ENCODE data around the gene LRP1-AS. TPM values are rescaled to one million over a fixed set of nuclear protein-coding genes. Genes with fewer than 3 reads are reported as not detected.

Gene LRP1-AS
- not detected for total RNA-seq

DNA sequence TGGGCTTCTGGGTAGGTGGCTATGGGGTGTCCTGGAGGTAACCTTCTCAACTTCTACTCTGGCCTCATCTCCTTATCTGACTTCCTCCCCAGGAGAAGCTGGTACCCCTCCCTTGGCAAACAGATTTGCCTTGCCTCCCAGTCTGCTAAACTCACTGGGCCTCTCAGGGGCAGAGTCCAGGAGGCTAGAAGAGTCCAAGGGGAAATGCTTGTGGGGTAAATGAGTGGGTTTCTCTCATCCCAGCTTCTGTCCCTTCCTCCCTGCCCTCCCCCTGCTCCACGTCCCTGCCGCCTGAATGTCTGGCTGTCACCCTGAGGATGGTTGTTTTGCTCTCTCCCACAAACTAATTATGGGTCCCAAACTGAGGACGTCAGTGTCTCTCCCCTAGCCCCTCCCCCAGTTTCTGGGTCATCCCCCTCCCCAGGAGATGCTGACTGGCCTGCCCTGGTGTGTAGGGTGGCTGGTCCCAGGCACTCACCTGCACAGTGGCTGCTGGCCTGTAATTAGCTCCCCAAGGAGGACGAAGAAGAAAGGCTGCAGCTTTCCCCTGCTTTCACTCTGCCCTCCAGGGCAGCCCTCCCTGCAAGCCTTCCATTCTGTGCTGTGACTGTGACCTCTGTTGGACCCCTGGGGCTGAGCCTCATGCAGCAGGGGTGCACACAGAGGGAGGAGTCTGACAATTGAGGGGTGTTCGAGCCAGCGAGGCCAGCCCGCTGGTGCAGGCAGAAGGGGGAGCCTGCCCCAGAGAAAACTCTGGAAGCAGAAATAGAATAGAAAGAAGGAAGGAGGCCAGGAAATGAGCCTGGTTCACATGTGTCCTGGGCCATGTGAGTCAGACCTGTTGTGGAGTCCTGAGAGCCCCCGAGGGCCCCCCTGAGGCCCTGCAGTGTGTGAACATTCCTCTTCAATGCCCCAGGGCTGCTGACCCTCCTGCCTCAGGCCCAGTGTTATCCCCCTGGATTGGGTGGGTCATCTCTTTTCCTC, at the start of gene LRP1-AS:
LRP1-AS (minus strand) TSS at position 659 of the 984 bp plus-strand sequence.
- FAIRE-seq: no peak

DNA sequence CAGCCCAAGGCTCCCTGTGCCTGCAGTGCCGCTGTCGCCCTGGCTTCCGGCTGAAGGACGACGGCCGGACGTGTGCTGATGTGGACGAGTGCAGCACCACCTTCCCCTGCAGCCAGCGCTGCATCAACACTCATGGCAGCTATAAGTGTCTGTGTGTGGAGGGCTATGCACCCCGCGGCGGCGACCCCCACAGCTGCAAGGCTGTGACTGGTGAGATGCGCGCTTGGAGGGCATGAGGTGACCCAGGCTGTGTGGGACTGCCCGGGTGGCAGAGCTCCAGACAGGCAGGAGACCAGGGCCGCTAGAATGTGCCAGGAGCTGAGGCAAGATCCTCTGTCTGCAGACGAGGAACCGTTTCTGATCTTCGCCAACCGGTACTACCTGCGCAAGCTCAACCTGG, 49.5 kb upstream of the LRP1-AS start:
- FAIRE-seq (no peak), DNase-seq (ENCODE audit: low spot score in 2 of 2) (no peak)

More for the DNA sequence above, at the start of gene LRP1-AS:
- no peak for DNase-seq (ENCODE audit: low spot score in 2 of 2)

DNA sequence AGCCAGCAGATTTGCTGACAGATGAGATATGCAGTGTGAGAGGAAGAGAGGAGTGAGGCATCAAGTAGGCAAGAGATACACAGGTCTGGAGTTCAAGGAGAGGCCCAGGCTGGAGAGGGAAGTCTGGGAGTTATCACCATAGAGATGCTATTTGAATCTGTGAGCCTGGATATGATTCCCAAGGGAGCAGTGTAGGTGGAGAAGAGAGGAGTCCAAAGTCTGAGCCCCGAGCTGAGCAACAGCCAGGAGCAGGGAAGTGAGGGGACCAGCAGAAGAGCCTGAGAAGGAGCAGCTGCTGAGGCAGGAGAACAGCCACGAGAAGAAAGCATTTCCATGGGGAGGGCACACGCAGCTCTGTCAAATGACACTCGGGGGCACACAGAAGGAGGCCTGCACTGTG, 49.0 kb upstream of the LRP1-AS start:
- DNase-seq (ENCODE audit: low spot score in 2 of 2) (no peak), FAIRE-seq (no peak)

DNA sequence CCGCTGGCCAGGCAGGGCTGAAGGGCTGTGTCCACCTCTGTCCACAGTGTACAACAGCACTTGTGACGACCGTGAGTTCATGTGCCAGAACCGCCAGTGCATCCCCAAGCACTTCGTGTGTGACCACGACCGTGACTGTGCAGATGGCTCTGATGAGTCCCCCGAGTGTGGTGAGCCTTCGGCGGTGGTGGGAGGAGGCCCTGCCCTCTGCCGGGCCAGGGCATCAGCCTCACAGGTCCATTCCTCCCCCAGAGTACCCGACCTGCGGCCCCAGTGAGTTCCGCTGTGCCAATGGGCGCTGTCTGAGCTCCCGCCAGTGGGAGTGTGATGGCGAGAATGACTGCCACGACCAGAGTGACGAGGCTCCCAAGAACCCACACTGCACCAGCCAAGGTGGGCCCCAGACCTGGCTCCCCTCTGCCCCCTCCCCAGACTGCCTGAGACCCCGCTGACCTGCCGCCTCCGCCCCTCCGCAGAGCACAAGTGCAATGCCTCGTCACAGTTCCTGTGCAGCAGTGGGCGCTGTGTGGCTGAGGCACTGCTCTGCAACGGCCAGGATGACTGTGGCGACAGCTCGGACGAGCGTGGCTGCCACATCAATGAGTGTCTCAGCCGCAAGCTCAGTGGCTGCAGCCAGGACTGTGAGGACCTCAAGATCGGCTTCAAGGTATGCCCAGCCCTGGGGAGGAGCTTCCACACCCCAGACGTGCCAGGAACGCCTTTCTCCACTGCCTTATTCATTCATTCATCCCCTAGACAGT, 48.4 kb upstream of the LRP1-AS start:
- no peak for FAIRE-seq
- no peak for DNase-seq (ENCODE audit: low spot score in 2 of 2)

DNA sequence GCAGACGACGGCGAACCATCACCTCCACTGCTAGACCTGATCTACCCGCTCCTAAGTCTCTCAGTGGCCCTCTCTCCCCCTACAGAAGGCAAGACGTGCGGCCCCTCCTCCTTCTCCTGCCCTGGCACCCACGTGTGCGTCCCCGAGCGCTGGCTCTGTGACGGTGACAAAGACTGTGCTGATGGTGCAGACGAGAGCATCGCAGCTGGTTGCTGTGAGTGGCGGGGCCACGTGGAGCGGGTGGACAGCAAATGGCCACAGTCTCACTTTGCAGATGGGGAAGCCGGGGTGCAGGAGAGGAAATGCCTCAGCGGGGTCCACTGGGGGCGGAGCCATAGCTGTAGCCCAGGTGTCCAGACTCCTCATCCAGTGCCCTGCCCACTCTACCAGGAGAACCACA, 47.8 kb upstream of the LRP1-AS start:
- FAIRE-seq (no peak), DNase-seq (ENCODE audit: low spot score in 2 of 2) (no peak)

GRCh38 chr12:57194253-57194652, 46.8 kb upstream of the LRP1-AS start:
- no peak for FAIRE-seq
- no peak for DNase-seq (ENCODE audit: low spot score in 2 of 2)

DNA sequence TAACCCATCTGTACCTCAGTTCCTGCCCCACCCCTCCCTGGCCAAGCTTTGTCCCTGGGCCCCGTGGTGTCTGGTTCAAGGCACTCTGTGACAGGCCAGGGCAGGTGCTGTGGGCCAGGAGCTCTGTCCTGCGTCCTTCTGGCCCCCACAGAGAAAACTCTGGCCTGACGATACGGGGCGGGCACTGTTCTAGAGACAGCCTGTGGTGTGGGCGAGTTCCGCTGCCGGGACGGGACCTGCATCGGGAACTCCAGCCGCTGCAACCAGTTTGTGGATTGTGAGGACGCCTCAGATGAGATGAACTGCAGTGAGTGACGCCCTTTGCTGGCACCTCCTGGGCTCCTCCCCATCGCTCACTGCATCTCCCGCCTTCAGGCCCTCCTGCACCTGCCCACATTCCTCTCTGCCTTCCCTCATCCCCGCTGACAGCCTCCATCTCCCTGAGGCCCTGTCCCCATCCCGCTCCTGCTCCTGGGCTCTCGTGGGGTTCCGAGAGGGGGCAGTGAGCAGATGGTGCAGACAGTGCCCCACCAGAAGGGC, 46.4 kb upstream of the LRP1-AS start:
- no peak for FAIRE-seq
- DNase-seq (ENCODE audit: low spot score in 2 of 2): no peak

DNA sequence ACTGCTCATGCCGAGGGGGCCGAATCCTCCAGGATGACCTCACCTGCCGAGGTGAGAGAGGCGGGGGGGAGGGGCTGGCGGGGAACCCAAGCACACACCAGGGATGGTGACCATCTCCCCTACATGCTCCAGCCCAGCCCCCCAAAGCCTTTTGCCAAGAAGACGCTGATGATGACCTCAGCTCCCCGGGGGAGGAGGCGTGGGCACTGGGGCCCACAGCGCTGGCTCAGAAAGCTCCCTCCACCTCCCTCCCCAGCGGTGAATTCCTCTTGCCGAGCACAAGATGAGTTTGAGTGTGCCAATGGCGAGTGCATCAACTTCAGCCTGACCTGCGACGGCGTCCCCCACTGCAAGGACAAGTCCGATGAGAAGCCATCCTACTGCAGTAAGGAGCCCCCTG, 45.5 kb upstream of the LRP1-AS start:
- no peak for DNase-seq (ENCODE audit: low spot score in 2 of 2)
- FAIRE-seq: no peak

- FAIRE-seq (no peak), DNase-seq (ENCODE audit: low spot score in 2 of 2) (no peak)
Observed at GRCh38 chr12:57191410-57191809, 44.0 kb upstream of the LRP1-AS start.

DNA sequence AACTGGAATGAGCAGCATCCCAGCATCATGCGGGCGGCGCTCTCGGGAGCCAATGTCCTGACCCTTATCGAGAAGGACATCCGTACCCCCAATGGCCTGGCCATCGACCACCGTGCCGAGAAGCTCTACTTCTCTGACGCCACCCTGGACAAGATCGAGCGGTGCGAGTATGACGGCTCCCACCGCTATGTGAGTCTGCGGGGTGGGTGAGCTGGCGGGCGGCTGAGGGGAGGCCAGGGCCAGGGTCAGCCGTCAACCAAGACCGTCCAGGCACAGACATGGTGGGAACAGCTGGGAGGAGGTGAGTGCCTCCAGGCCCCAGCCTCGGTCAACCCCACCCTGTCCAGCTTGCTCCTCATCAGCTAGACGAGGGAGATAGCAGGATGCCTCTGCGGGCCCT, 43.4 kb upstream of the LRP1-AS start:
- no peak for FAIRE-seq

DNA sequence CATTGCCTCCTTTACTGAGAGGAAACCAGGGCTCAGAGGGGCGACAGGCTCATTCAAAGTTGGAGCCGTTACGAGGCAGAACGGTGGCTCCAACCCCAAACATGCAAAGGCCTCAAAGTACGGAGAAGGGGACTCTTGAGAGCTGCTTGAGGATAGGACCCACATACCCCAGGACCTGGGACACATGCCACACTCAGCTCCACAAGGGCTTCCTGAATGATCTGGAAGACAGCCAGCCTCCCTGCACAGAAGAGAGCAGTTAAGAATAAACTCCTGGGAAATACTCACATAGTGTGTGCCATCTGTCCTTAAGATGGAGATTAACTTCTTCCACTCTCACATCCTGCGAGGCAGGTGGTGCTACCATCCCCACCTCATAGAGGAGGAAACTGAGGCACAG, 42.6 kb upstream of the LRP1-AS start:
- FAIRE-seq (no peak), DNase-seq (ENCODE audit: low spot score in 2 of 2) (no peak)

More for the DNA sequence above, 43.4 kb upstream of the LRP1-AS start:
- no peak for DNase-seq (ENCODE audit: low spot score in 2 of 2)

DNA sequence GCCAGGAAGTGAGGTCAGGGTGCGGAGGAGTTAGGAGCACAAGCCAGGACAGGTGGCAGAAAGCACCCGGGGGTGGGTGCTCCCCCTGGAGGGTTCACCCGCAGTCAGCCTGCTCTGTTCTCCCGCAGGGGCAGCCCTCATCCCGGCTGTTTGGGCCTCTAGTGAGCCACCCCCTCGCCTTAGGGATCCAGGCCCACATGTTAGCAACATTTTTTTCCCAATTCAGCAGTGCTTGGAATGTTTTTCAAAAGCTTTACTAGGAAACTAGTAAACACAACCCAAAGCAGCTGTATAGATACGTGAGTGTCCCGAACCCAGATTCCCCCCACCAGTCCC, 40.6 kb upstream of the LRP1-AS start:
- no peak for DNase-seq (ENCODE audit: low spot score in 2 of 2)
- FAIRE-seq: no peak

- DNase-seq (ENCODE audit: low spot score in 2 of 2) (no peak), FAIRE-seq (no peak)
Observed at GRCh38 chr12:57187222-57188089, 40.0 kb upstream of the LRP1-AS start.

- DNase-seq (ENCODE audit: low spot score in 2 of 2) (no peak), FAIRE-seq (no peak)
Observed at GRCh38 chr12:57185906-57186508, 38.6 kb upstream of the LRP1-AS start.

- DNase-seq (ENCODE audit: low spot score in 2 of 2) (no peak), FAIRE-seq (no peak)
Observed at GRCh38 chr12:57185403-57185802, 38.0 kb upstream of the LRP1-AS start.

GRCh38 chr12:57183939-57184725, 36.7 kb upstream of the LRP1-AS start:
- no peak for FAIRE-seq

DNA sequence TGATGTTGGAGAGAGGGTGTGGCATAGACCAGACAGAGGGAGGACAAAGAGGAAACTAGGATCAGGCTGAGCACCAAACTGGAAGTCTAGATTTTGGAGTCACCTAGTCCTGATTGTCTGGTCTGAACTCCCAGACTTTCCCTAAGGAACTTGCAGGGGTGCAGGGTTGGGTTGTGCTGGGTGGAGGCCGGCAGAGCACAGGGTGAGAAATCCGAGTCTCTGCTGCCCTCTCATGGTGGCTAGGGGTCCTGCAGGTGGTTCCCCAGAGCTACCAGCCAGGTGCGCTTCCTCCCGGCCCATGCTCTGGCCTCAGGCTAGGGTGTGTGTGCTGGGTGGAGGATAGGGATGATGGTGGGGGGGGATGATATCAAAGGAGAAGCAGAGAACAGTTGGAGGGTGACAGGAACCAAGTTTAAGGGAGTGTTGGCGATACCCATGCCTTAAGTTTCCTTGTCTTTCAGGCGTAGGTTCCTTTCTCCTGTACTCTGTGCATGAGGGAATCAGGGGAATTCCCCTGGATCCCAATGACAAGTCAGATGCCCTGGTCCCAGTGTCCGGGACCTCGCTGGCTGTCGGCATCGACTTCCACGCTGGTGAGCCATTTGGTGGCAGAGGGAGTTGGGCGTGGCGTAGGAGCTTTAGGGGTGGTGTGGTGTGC, 35.6 kb upstream of the LRP1-AS start:
- DNase-seq (ENCODE audit: low spot score in 2 of 2) (peak; percentile 78 to 93), FAIRE-seq (no peak)

More at GRCh38 chr12:57183939-57184725, 36.7 kb upstream of the LRP1-AS start:
- no peak for DNase-seq (ENCODE audit: low spot score in 2 of 2)

DNA sequence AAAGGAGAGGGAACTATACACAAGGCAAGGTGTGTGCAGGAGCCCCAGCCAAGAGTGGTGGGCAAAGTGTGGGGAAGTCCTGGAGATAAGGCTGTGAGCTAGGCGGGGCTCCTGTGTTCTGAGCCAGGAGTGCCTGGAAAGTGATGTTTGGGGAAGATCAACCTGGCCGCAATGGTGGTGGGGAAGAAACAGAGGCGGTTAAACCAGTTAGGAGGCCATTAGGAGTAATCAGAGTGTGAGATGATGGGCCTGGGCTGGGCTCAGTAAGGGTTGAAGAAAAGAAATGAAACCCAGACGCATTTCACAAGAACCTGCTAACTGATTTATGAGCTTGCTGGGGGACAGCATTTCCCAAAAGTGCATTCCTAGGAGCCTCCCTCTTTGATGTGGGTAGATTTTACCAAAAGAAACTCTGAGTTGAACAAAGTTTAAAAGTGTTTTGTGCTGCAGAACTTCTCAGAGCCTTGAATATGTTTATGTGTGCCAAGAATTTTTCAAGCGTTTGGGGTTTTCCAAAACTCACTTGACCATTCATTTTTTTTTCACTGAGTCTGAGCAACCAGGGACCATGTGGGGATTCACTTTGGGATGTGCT, 34.2 kb upstream of the LRP1-AS start:
- FAIRE-seq (no peak), DNase-seq (ENCODE audit: low spot score in 2 of 2) (no peak)

Measured in frontal cortex (tissue), 4 donors.